Measurements from ENCODE around the gene DLEC1. TPM values are rescaled to one million over a fixed set of nuclear protein-coding genes. Genes with fewer than 3 reads are reported as not detected.

Gene DLEC1
- total RNA-seq, 2 donors from 2014 or later, result 3.9 to 6.0 TPM

GRCh38 chr3:38003817-38004414 is 35.1 kb upstream of the DLEC1 start:
- H3K27me3 Mint-ChIP-seq (ENCODE audit: insufficient read depth), result no peaks in the 10 kb centered on the region
- H3K4me3 Mint-ChIP-seq, result no peak overlapping the region
- no peaks in the 10 kb centered on the region for H3K4me1 ChIP-seq (ENCODE audit: control insufficient read depth, insufficient read depth, low read length)
- no peak overlapping the region for H3K27ac ChIP-seq (ENCODE audit: low read depth, low read length)
- no peak overlapping the region for H3K9ac ChIP-seq (ENCODE audit: extremely low read depth, low read length, poor library complexity, severe bottlenecking)
- H3K9me3 Mint-ChIP-seq, result no peaks in the 10 kb centered on the region
- no peak for DNase-seq
- H3K4me1 Mint-ChIP-seq, result peaks cover 8% of the 10 kb centered on the region
- no peak overlapping the region for H3K4me3 ChIP-seq (ENCODE audit: low read length)
- no peaks in the 10 kb centered on the region for H3K9me3 ChIP-seq (ENCODE audit: control insufficient read depth, low read length)
- H3K27ac Mint-ChIP-seq, result peak overlapping the region; percentile 5
- H3K36me3 ChIP-seq (ENCODE audit: control insufficient read depth, insufficient read depth, low read length), result no peaks in the 10 kb centered on the region
- no peaks in the 10 kb centered on the region for H3K27me3 ChIP-seq (ENCODE audit: control insufficient read depth, insufficient read depth, low read length, poor library complexity, severe bottlenecking)
- peaks cover 37% of the 10 kb centered on the region for H3K36me3 Mint-ChIP-seq (ENCODE audit: low read depth)
- 69 to 80% methylated on average over 4 to 11 of the region's 11 CpGs for WGBS, 2 experiments (ENCODE audit: insufficient coverage in 1 of 2, insufficient read length in 1 of 2)
- TF ChIP-seq CTCF (conservative IDR thresholded peaks at IDR 0.05), result no peak

- Mint-ChIP-seq H3K27me3 (ENCODE audit: insufficient read depth) (no peaks in the 10 kb centered on the region), H3K4me3 (no peak overlapping the region), H3K36me3 (ENCODE audit: low read depth) (peaks cover 36% of the 10 kb centered on the region), H3K27ac (peak overlapping the region; percentile 5), H3K9me3 (no peaks in the 10 kb centered on the region), H3K4me1 (peaks cover 8% of the 10 kb centered on the region)
- DNase-seq, result peak; percentile 88
- no peaks in the 10 kb centered on the region for H3K27me3 ChIP-seq (ENCODE audit: control insufficient read depth, insufficient read depth, low read length, poor library complexity, severe bottlenecking)
- H3K9me3 ChIP-seq (ENCODE audit: control insufficient read depth, low read length), result no peaks in the 10 kb centered on the region
- H3K36me3 ChIP-seq (ENCODE audit: control insufficient read depth, insufficient read depth, low read length), result no peaks in the 10 kb centered on the region
- no peak overlapping the region for H3K9ac ChIP-seq (ENCODE audit: extremely low read depth, low read length, poor library complexity, severe bottlenecking)
- TF ChIP-seq CTCF (conservative IDR thresholded peaks at IDR 0.05), result peak; percentile 76
- no peak overlapping the region for H3K27ac ChIP-seq (ENCODE audit: low read depth, low read length)
- no peak overlapping the region for H3K4me3 ChIP-seq (ENCODE audit: low read length)
- WGBS, 2 experiments (ENCODE audit: insufficient coverage in 1 of 2, insufficient read length in 1 of 2), result 82 to 83% methylated on average over 9 to 14 of the region's 14 CpGs
- H3K4me1 ChIP-seq (ENCODE audit: control insufficient read depth, insufficient read depth, low read length), result no peaks in the 10 kb centered on the region
Measured at GRCh38 chr3:38004415-38005075, 34.5 kb upstream of the DLEC1 start.

- Histone ChIP-seq H3K4me3 (ENCODE audit: low read length) (no peak overlapping the region), H3K9me3 (ENCODE audit: control insufficient read depth, low read length) (no peaks in the 10 kb centered on the region), H3K9ac (ENCODE audit: extremely low read depth, low read length, poor library complexity, severe bottlenecking) (no peak overlapping the region), H3K27me3 (ENCODE audit: control insufficient read depth, insufficient read depth, low read length, poor library complexity, severe bottlenecking) (no peaks in the 10 kb centered on the region), H3K36me3 (ENCODE audit: control insufficient read depth, insufficient read depth, low read length) (peaks cover 5% of the 10 kb centered on the region), H3K27ac (ENCODE audit: low read depth, low read length) (no peak overlapping the region), H3K4me1 (ENCODE audit: control insufficient read depth, insufficient read depth, low read length) (no peaks in the 10 kb centered on the region)
- DNase-seq, result no peak
- 92 to 96% methylated on average over 8 to 15 of the region's 15 CpGs for WGBS, 2 experiments (ENCODE audit: insufficient coverage in 1 of 2, insufficient read length in 1 of 2)
- peaks cover 36% of the 10 kb centered on the region for H3K36me3 Mint-ChIP-seq (ENCODE audit: low read depth)
- no peak overlapping the region for H3K4me3 Mint-ChIP-seq
- H3K27me3 Mint-ChIP-seq (ENCODE audit: insufficient read depth), result no peaks in the 10 kb centered on the region
- no peaks in the 10 kb centered on the region for H3K9me3 Mint-ChIP-seq
- H3K4me1 Mint-ChIP-seq, result peaks cover 8% of the 10 kb centered on the region
- no peak overlapping the region for H3K27ac Mint-ChIP-seq
- no peak for TF ChIP-seq CTCF (conservative IDR thresholded peaks at IDR 0.05)
Measured at GRCh38 chr3:38005076-38006020, 33.7 kb upstream of the DLEC1 start.

Measured in endodermal cell (in vitro differentiated cells).